Stomach (tissue), 4 donors: ENCODE data around the gene ERC1.

Experiments used
- EP300 ChIP-seq: sonication (generic); formaldehyde crosslinking; IDR thresholded peaks from one replicate; pipeline ENCODE4 v1.6.1; 2017; ENCODE audit warnings: antibody characterized with exemption
- TF ChIP-seq, protein P1 (sequence below), 7 experiments: fragments of 450-650 bp in 4 of 7; fragments of 200-600 bp in 3 of 7; sonication (generic) in 3 of 7; IDR thresholded peaks; one replicate each; pipeline ENCODE4 v1.5.1; 2016 to 2019; ENCODE audit warnings: antibody characterized with exemption in 7 of 7, control low read depth in 2 of 7, mild to moderate bottlenecking in 1 of 7

DNA sequence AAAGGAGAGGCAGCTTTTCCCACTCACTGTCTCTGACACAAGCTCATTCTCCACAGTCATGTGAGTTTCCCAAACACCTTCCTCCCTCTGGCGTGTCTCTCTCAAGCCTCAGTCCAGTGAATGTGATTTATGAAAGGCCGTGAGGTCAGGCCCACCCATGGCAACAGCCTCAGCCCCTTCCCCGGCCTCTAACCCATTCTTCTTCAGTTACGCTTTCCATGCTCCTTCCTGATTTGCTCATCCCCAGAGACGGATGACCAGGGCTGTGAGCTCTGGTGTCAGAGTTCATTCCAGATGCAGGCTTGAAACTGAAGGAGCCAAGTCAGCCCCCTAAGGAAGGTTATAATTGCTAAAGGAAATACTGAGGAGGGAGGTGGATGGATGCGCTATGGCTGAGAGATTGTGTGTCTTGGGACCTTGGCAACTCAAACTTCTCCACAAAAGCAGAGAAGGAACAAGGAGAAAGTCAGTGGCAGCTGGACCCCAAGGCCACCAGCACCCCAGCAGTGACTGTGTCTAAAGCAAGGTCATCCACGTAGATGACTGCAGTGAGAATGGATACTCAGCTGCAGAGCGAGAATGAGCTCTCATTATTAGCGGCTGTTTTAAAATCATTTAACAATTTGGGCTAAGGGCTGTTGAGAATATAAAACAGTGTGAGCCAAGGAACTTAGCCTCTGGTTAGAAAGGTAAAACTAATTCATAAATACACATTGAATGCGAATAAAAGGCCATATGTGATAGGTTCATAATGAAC lies 519.2 kb downstream of the ERC1 start:
- TF ChIP-seq, protein P1, sequence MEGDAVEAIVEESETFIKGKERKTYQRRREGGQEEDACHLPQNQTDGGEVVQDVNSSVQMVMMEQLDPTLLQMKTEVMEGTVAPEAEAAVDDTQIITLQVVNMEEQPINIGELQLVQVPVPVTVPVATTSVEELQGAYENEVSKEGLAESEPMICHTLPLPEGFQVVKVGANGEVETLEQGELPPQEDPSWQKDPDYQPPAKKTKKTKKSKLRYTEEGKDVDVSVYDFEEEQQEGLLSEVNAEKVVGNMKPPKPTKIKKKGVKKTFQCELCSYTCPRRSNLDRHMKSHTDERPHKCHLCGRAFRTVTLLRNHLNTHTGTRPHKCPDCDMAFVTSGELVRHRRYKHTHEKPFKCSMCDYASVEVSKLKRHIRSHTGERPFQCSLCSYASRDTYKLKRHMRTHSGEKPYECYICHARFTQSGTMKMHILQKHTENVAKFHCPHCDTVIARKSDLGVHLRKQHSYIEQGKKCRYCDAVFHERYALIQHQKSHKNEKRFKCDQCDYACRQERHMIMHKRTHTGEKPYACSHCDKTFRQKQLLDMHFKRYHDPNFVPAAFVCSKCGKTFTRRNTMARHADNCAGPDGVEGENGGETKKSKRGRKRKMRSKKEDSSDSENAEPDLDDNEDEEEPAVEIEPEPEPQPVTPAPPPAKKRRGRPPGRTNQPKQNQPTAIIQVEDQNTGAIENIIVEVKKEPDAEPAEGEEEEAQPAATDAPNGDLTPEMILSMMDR (IDR thresholded peaks at IDR 0.05): no peak
- no peak for TF ChIP-seq EP300
